ENCODE measurements around the gene RPSA. TPM values are rescaled to one million over a fixed set of nuclear protein-coding genes. Genes with fewer than 3 reads are reported as not detected.

The RPSA gene
- total and polyA plus RNA-seq, 9 of the 15 experiments (the other 6 are each of a cell fraction or from before 2014, with no cell fraction given) = 2,290 to 4,272 (median 2,730) TPM

DNA sequence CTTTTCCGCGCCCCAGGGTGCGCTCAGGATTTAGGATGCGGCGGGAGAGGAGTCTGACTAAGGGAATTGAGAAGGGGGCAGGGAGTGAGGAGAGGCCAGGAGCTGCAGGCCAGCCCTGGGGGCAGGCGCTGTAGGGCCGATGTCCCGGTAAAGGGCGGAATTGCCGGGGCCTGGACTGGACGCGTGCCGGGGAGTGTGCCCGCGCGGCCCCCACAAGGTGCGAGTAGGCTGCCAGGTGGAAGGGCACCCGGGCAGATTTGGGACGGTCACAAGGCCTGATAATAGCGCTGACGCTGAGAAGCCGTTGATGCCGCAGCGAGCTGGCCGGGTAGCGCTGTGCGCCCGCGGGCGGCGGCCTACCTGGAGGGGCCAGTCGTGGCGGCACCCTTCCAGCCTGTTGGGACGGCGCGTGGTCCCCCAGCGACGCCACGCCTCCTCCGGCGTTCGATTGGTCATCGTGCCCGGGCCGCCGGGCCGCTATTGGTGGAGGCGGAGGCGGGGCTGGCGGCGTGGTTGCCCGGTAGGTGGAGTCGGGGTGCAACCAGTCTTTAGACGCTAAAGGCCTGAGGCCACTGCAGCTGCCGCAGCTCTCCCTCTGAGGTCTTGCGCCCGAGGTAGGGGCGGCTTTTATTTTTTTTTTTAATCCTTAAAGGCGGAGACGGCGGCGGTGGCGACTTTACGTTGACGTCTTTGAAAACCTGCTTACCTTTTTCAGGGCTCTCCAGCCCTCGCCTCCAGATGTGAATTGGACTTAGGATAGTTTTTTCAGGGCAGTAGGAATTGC lies 22.4 kb upstream of the RPSA start (continued):
- TF ChIP-seq HNRNPL (IDR thresholded peaks at IDR 0.05; ENCODE audit: low read depth, low read length) (peak; percentile 76), SRSF9 (IDR thresholded peaks at IDR 0.05; ENCODE audit: borderline replicate concordance, low read depth, low read length) (no peak), HLTF (IDR thresholded peaks at IDR 0.05) (peak; percentile 13; the same call in 1 of the 2 replicates), NRF1 (conservative IDR thresholded peaks at IDR 0.05 in 1 of 2, IDR thresholded peaks at IDR 0.05 in 1 of 2) (peak; percentile 65 to 68; a peak in 3 of 4 replicates), RBM25 (IDR thresholded peaks at IDR 0.05; ENCODE audit: low read depth, low read length, severe bottlenecking) (peak; percentile 100), BHLHE40 (IDR thresholded peaks at IDR 0.05; ENCODE audit: low read length) (peak; percentile 17; the same call in 1 of the 2 replicates), ZNF57 (CRISPR knock-in tag; IDR thresholded peaks at IDR 0.05) (no peak), PRMT5 (CRISPR knock-in tag; IDR thresholded peaks at IDR 0.05) (no peak), ATF1 (CRISPR knock-in tag; IDR thresholded peaks at IDR 0.05) (peak; percentile 57; the same call in 1 of the 2 replicates), ATF1 (tag; IDR thresholded peaks at IDR 0.05) (peak; percentile 52)
- TF ChIP-seq, protein P1, sequence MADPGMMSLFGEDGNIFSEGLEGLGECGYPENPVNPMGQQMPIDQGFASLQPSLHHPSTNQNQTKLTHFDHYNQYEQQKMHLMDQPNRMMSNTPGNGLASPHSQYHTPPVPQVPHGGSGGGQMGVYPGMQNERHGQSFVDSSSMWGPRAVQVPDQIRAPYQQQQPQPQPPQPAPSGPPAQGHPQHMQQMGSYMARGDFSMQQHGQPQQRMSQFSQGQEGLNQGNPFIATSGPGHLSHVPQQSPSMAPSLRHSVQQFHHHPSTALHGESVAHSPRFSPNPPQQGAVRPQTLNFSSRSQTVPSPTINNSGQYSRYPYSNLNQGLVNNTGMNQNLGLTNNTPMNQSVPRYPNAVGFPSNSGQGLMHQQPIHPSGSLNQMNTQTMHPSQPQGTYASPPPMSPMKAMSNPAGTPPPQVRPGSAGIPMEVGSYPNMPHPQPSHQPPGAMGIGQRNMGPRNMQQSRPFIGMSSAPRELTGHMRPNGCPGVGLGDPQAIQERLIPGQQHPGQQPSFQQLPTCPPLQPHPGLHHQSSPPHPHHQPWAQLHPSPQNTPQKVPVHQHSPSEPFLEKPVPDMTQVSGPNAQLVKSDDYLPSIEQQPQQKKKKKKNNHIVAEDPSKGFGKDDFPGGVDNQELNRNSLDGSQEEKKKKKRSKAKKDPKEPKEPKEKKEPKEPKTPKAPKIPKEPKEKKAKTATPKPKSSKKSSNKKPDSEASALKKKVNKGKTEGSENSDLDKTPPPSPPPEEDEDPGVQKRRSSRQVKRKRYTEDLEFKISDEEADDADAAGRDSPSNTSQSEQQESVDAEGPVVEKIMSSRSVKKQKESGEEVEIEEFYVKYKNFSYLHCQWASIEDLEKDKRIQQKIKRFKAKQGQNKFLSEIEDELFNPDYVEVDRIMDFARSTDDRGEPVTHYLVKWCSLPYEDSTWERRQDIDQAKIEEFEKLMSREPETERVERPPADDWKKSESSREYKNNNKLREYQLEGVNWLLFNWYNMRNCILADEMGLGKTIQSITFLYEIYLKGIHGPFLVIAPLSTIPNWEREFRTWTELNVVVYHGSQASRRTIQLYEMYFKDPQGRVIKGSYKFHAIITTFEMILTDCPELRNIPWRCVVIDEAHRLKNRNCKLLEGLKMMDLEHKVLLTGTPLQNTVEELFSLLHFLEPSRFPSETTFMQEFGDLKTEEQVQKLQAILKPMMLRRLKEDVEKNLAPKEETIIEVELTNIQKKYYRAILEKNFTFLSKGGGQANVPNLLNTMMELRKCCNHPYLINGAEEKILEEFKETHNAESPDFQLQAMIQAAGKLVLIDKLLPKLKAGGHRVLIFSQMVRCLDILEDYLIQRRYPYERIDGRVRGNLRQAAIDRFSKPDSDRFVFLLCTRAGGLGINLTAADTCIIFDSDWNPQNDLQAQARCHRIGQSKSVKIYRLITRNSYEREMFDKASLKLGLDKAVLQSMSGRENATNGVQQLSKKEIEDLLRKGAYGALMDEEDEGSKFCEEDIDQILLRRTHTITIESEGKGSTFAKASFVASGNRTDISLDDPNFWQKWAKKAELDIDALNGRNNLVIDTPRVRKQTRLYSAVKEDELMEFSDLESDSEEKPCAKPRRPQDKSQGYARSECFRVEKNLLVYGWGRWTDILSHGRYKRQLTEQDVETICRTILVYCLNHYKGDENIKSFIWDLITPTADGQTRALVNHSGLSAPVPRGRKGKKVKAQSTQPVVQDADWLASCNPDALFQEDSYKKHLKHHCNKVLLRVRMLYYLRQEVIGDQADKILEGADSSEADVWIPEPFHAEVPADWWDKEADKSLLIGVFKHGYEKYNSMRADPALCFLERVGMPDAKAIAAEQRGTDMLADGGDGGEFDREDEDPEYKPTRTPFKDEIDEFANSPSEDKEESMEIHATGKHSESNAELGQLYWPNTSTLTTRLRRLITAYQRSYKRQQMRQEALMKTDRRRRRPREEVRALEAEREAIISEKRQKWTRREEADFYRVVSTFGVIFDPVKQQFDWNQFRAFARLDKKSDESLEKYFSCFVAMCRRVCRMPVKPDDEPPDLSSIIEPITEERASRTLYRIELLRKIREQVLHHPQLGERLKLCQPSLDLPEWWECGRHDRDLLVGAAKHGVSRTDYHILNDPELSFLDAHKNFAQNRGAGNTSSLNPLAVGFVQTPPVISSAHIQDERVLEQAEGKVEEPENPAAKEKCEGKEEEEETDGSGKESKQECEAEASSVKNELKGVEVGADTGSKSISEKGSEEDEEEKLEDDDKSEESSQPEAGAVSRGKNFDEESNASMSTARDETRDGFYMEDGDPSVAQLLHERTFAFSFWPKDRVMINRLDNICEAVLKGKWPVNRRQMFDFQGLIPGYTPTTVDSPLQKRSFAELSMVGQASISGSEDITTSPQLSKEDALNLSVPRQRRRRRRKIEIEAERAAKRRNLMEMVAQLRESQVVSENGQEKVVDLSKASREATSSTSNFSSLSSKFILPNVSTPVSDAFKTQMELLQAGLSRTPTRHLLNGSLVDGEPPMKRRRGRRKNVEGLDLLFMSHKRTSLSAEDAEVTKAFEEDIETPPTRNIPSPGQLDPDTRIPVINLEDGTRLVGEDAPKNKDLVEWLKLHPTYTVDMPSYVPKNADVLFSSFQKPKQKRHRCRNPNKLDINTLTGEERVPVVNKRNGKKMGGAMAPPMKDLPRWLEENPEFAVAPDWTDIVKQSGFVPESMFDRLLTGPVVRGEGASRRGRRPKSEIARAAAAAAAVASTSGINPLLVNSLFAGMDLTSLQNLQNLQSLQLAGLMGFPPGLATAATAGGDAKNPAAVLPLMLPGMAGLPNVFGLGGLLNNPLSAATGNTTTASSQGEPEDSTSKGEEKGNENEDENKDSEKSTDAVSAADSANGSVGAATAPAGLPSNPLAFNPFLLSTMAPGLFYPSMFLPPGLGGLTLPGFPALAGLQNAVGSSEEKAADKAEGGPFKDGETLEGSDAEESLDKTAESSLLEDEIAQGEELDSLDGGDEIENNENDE (IDR thresholded peaks at IDR 0.05; ENCODE audit: low read depth, low read length) = no peak
- TF ChIP-seq, protein P2, sequence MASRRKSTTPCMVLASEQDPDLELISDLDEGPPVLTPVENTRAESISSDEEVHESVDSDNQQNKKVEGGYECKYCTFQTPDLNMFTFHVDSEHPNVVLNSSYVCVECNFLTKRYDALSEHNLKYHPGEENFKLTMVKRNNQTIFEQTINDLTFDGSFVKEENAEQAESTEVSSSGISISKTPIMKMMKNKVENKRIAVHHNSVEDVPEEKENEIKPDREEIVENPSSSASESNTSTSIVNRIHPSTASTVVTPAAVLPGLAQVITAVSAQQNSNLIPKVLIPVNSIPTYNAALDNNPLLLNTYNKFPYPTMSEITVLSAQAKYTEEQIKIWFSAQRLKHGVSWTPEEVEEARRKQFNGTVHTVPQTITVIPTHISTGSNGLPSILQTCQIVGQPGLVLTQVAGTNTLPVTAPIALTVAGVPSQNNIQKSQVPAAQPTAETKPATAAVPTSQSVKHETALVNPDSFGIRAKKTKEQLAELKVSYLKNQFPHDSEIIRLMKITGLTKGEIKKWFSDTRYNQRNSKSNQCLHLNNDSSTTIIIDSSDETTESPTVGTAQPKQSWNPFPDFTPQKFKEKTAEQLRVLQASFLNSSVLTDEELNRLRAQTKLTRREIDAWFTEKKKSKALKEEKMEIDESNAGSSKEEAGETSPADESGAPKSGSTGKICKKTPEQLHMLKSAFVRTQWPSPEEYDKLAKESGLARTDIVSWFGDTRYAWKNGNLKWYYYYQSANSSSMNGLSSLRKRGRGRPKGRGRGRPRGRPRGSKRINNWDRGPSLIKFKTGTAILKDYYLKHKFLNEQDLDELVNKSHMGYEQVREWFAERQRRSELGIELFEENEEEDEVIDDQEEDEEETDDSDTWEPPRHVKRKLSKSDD (conservative IDR thresholded peaks at IDR 0.05; ENCODE audit: low read length) = no peak
